Measurements from ENCODE around the gene PDGFB. TPM values are rescaled to one million over a fixed set of nuclear protein-coding genes. Genes with fewer than 3 reads are reported as not detected.

PDGFB gene
- total RNA-seq, 2 experiments from 2014 or later, result 0.45 to 0.69 TPM

- Histone ChIP-seq H3K27ac (ENCODE audit: low read depth in 1 of 2, low read length in 2 of 2) (no peak overlapping the region), H3K4me3 (ENCODE audit: low read length) (no peak overlapping the region), H3K36me3 (ENCODE audit: insufficient read depth, low read length) (no peaks in the 10 kb centered on the region), H3K9me3 (ENCODE audit: control insufficient read depth in 1 of 2, insufficient read depth in 1 of 2, low read length in 2 of 2) (no peaks in the 10 kb centered on the region), H3K27me3 (ENCODE audit: control insufficient read depth in 1 of 2, insufficient read depth in 2 of 2, low read length in 2 of 2) (peaks cover 5 to 14% of the 10 kb centered on the region in 2 experiments), H3K4me1 (ENCODE audit: insufficient read depth, low read length) (no peaks in the 10 kb centered on the region)
- no peak for TF ChIP-seq CTCF (IDR thresholded peaks at IDR 0.05)
- H3K27me3 Mint-ChIP-seq, result peaks cover 23% of the 10 kb centered on the region
- ChIA-PET CTCF (interaction anchor here (0.7 to 1.6 kb wide), 4 partner anchors 8 to 102 kb away, joined by 3 to 8 read pairs (median 4); no protein-coding TSS in a partner anchor), POLR2A (interaction anchor here (0.7 to 1.9 kb wide), 4 partner anchors 9 to 103 kb away, joined by 3 to 13 read pairs (median 4); partner anchors contain the start of gene RPL3)
- no peaks in the 10 kb centered on the region for H3K9me3 Mint-ChIP-seq
- H3K4me1 Mint-ChIP-seq (ENCODE audit: low read depth), result peaks cover 4% of the 10 kb centered on the region
- H3K4me3 Mint-ChIP-seq, result no peak overlapping the region
- no peak overlapping the region for H3K27ac Mint-ChIP-seq
- peaks cover 3% of the 10 kb centered on the region for H3K36me3 Mint-ChIP-seq (ENCODE audit: low read depth)
- intact Hi-C loops (cut with DNase I, micrococcal nuclease), result loop anchor here in 1 of 2 experiments (5.0 kb wide), 1 partner anchor 91 kb away; no protein-coding TSS in a partner anchor
- DNase-seq, result peak in 1 of 14 experiments; percentile 27
- no peak for ATAC-seq (ENCODE audit: poor library complexity)
Measured at GRCh38 chr22:39216143-39216490, 28.7 kb downstream of the PDGFB start.

GRCh38 chr22:39215426-39216142, 29.2 kb downstream of the PDGFB start:
- peaks cover 5 to 14% of the 10 kb centered on the region in 2 experiments for H3K27me3 ChIP-seq (ENCODE audit: control insufficient read depth in 1 of 2, insufficient read depth in 2 of 2, low read length in 2 of 2)
- POLR2A ChIA-PET, result interaction anchor here (0.7 to 1.9 kb wide), 4 partner anchors 8 to 103 kb away, joined by 3 to 13 read pairs (median 4); partner anchors contain the start of gene RPL3
- H3K9me3 Mint-ChIP-seq, result no peaks in the 10 kb centered on the region
- H3K36me3 ChIP-seq (ENCODE audit: insufficient read depth, low read length), result no peaks in the 10 kb centered on the region
- peak; percentile 96 for ATAC-seq (ENCODE audit: poor library complexity)
- no peak overlapping the region for H3K4me3 Mint-ChIP-seq
- no peak overlapping the region for H3K4me3 ChIP-seq (ENCODE audit: low read length)
- DNase-seq, result peak in 10 of 14 experiments; percentile 17 to 73 (median 36)
- intact Hi-C loops (cut with DNase I, micrococcal nuclease), result loop anchor here (2.0 to 5.0 kb wide), 2 partner anchors 92 to 95 kb away; no protein-coding TSS in a partner anchor
- peaks cover 4% of the 10 kb centered on the region for H3K4me1 Mint-ChIP-seq (ENCODE audit: low read depth)
- H3K27ac ChIP-seq (ENCODE audit: low read depth in 1 of 2, low read length in 2 of 2), result no peak overlapping the region
- no peak overlapping the region for H3K27ac Mint-ChIP-seq
- H3K36me3 Mint-ChIP-seq (ENCODE audit: low read depth), result no peaks in the 10 kb centered on the region
- peak; percentile 14 for TF ChIP-seq CTCF (IDR thresholded peaks at IDR 0.05)
- H3K4me1 ChIP-seq (ENCODE audit: insufficient read depth, low read length), result no peaks in the 10 kb centered on the region
- peaks cover 23% of the 10 kb centered on the region for H3K27me3 Mint-ChIP-seq
- H3K9me3 ChIP-seq (ENCODE audit: control insufficient read depth in 1 of 2, insufficient read depth in 1 of 2, low read length in 2 of 2), result no peaks in the 10 kb centered on the region
- CTCF ChIA-PET, result interaction anchor here (0.6 to 1.6 kb wide), 6 partner anchors 8 to 103 kb away, joined by 3 to 8 read pairs (median 4); no protein-coding TSS in a partner anchor

DNA sequence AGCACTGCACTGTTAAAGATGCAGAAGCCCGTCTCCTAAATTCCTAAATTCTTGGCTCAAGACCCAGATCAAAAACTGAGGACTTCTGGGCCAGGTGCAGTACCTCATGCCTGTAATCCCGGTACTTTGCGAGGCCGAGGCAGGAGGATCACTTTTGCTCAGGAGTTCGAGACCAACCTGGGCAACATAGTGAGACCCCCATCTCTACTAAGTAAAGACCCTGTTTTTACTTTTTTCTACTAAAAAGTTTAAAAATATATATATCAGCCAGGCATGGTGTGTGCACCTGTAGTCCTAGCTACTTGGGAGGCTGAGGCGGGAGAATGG, 29.7 kb downstream of the PDGFB start:
- intact Hi-C loops (cut with DNase I, micrococcal nuclease), result loop anchor here (2.0 to 5.0 kb wide), 2 partner anchors 92 to 96 kb away; no protein-coding TSS in a partner anchor
- no peak overlapping the region for H3K4me3 ChIP-seq (ENCODE audit: low read length)
- no peaks in the 10 kb centered on the region for H3K36me3 ChIP-seq (ENCODE audit: insufficient read depth, low read length)
- ATAC-seq (ENCODE audit: poor library complexity), result no peak
- peaks cover 5 to 14% of the 10 kb centered on the region in 2 experiments for H3K27me3 ChIP-seq (ENCODE audit: control insufficient read depth in 1 of 2, insufficient read depth in 2 of 2, low read length in 2 of 2)
- H3K4me1 ChIP-seq (ENCODE audit: insufficient read depth, low read length), result no peaks in the 10 kb centered on the region
- H3K27me3 Mint-ChIP-seq, result peaks cover 23% of the 10 kb centered on the region
- H3K9me3 ChIP-seq (ENCODE audit: control insufficient read depth in 1 of 2, insufficient read depth in 1 of 2, low read length in 2 of 2), result no peaks in the 10 kb centered on the region
- no peaks in the 10 kb centered on the region for H3K36me3 Mint-ChIP-seq (ENCODE audit: low read depth)
- no peaks in the 10 kb centered on the region for H3K9me3 Mint-ChIP-seq
- TF ChIP-seq CTCF (IDR thresholded peaks at IDR 0.05), result no peak
- no peak overlapping the region for H3K27ac Mint-ChIP-seq
- peaks cover 4% of the 10 kb centered on the region for H3K4me1 Mint-ChIP-seq (ENCODE audit: low read depth)
- DNase-seq, result no peak
- ChIA-PET CTCF (interaction anchor here (1.0 to 1.3 kb wide), 3 partner anchors 7 to 91 kb away, joined by 4 to 5 read pairs (median 5); no protein-coding TSS in a partner anchor), POLR2A (interaction anchor here (1.3 to 1.9 kb wide), 2 partner anchors 24 to 104 kb away, joined by 4 to 13 read pairs; partner anchors contain the start of gene RPL3)
- no peak overlapping the region for H3K4me3 Mint-ChIP-seq
- no peak overlapping the region for H3K27ac ChIP-seq (ENCODE audit: low read depth in 1 of 2, low read length in 2 of 2)

All from CD4-positive, alpha-beta T cell (primary cell).